HG03460 (cell line): ENCODE data around the gene MIF4GD.

Source experiments
- ATAC-seq: cut with Tn5 transposase; IDR thresholded peaks from one replicate; pipeline ENCODE4 v1.9.1; 2021; ENCODE audit not compliant: unreplicated experiment

Gene MIF4GD

GRCh38 chr17:75238020-75238580 lies 32.9 kb downstream of the MIF4GD start:
- no peak for ATAC-seq

- no peak for ATAC-seq
Observed at GRCh38 chr17:75237100-75238014, 33.7 kb downstream of the MIF4GD start.

GRCh38 chr17:75232786-75233185 lies 38.2 kb downstream of the MIF4GD start:
- no peak for ATAC-seq

- ATAC-seq, result no peak
Observed at GRCh38 chr17:75231741-75232464, 39.1 kb downstream of the MIF4GD start.

GRCh38 chr17:75231071-75231470 lies 40.0 kb downstream of the MIF4GD start:
- no peak for ATAC-seq

- ATAC-seq, result no peak
Observed at GRCh38 chr17:75228847-75229246, 42.2 kb downstream of the MIF4GD start.

GRCh38 chr17:75228305-75228704 lies 42.7 kb downstream of the MIF4GD start:
- no peak for ATAC-seq

- no peak for ATAC-seq
Observed at GRCh38 chr17:75227729-75228128, 43.3 kb downstream of the MIF4GD start.

GRCh38 chr17:75225016-75225415 lies 46.0 kb downstream of the MIF4GD start:
- ATAC-seq, result no peak

- ATAC-seq, result no peak
Observed at GRCh38 chr17:75219815-75220214, 51.2 kb downstream of the MIF4GD start.

GRCh38 chr17:75218131-75218530 lies 52.9 kb downstream of the MIF4GD start:
- ATAC-seq, result no peak
